Skeletal muscle satellite cell (primary cell): ENCODE measurements around the gene CRADD. TPM values are rescaled to one million over a fixed set of nuclear protein-coding genes. Genes with fewer than 3 reads are reported as not detected.
"Not testable (repeated sequence)": the region's sequence is repeated elsewhere in the genome, so short reads cannot be mapped to it uniquely, and the experiment has no call there.

Source experiments
- H3K27me3 ChIP-seq: 2 replicates; pipeline ENCODE4 v1.7.0; 2013; ENCODE audit warnings: low read length; ENCODE audit not compliant: control insufficient read depth, insufficient read depth
- H3K36me3 ChIP-seq: 2 replicates; pipeline ENCODE4 v1.7.0; 2013; ENCODE audit warnings: mild to moderate bottlenecking, control low read depth, low read length; ENCODE audit not compliant: insufficient read depth
- H3K4me1 ChIP-seq: 2 replicates; pipeline ENCODE4 v1.7.0; 2013; ENCODE audit warnings: low read length; ENCODE audit not compliant: control insufficient read depth, insufficient read depth
- H3K4me2 ChIP-seq: 2 replicates; pipeline ENCODE4 v1.7.0; 2013; ENCODE audit warnings: mild to moderate bottlenecking, low read length
- H3K4me3 ChIP-seq: 2 replicates; pipeline ENCODE4 v1.7.0; 2013; ENCODE audit warnings: low read length
- H3K9ac ChIP-seq: 2 replicates; pipeline ENCODE4 v1.7.0; 2013; ENCODE audit warnings: mild to moderate bottlenecking, low read depth, low read length, moderate library complexity
- H3K9me3 ChIP-seq: replicated peaks from 2 replicates; pipeline ENCODE4 v1.7.0; 2013; ENCODE audit warnings: mild to moderate bottlenecking, control low read depth, low read length
- small RNA-seq: library from RNA; depleted of rRNA; stranded (forward); fragments of <200 nt; gene quantifications from one replicate; pipeline ENCODE3, GENCODE V24; 2012

Gene CRADD

DNA sequence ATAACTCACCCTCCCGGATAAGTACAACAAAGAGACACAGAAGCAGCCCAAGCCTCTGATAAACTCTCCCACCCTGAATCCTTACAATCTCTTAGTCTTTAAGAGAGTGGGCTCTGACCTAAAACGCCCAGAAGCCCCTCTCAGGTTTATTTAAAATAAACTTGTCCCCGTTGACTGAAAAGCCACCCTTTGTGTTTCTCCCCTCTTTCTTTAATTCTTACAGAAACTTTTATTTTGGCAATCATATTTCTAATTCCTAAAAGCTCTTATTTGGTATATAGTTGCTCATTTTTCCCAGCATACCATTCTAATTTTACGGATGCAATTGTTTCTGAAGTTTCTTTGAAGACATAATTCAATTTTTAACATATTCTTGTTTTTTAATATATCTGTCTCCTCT is 249.1 kb downstream of the CRADD start:
- H3K4me3 ChIP-seq = no peak overlapping the region
- H3K4me1 ChIP-seq = no peaks in the 10 kb centered on the region
- peaks cover 6% of the 10 kb centered on the region for H3K9me3 ChIP-seq
- no peak overlapping the region for H3K4me2 ChIP-seq
- no peak overlapping the region for H3K9ac ChIP-seq
- H3K27me3 ChIP-seq = no peaks in the 10 kb centered on the region
- H3K36me3 ChIP-seq = no peaks in the 10 kb centered on the region

- H3K27me3 ChIP-seq, H3K4me1 ChIP-seq, H3K4me3 ChIP-seq, H3K9ac ChIP-seq, H3K36me3 ChIP-seq, H3K9me3 ChIP-seq, H3K4me2 ChIP-seq: not testable (repeated sequence)
Measured at GRCh38 chr12:93929081-93929480, 251.9 kb downstream of the CRADD start.

- H3K9ac ChIP-seq = no peak overlapping the region
- H3K4me2 ChIP-seq = no peak overlapping the region
- no peaks in the 10 kb centered on the region for H3K9me3 ChIP-seq
- H3K36me3 ChIP-seq = no peaks in the 10 kb centered on the region
- no peaks in the 10 kb centered on the region for H3K4me1 ChIP-seq
- H3K4me3 ChIP-seq = no peak overlapping the region
- no peaks in the 10 kb centered on the region for H3K27me3 ChIP-seq
Measured at GRCh38 chr12:93937812-93938211, 260.6 kb downstream of the CRADD start.

- Histone ChIP-seq H3K9me3 (no peaks in the 10 kb centered on the region), H3K27me3 (no peaks in the 10 kb centered on the region), H3K9ac (no peak overlapping the region), H3K36me3 (no peaks in the 10 kb centered on the region), H3K4me2 (no peak overlapping the region), H3K4me3 (no peak overlapping the region), H3K4me1 (peaks cover 2% of the 10 kb centered on the region)
Measured at GRCh38 chr12:93938317-93938716, 261.1 kb downstream of the CRADD start.

DNA sequence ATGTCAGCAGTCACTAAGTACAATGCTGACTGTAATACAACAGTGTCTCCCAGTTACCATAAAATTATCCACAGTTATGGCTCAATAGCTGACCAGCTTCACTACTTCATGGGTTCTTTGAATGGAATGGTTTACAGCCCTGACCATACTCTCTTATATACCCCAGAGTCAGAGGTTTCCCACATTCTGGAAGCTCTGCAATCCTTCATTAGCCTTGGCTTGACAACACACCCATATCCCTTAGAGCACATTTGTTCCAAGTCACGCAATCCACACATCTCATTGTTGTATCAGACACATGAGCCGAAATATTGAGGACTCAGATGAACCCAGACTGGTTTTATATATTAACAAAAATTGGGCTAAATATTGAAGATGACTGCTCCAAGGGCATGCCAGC is 261.8 kb downstream of the CRADD start:
- no peaks in the 10 kb centered on the region for H3K9me3 ChIP-seq
- no peak overlapping the region for H3K4me3 ChIP-seq
- H3K9ac ChIP-seq = no peak overlapping the region
- no peak overlapping the region for H3K4me2 ChIP-seq
- peaks cover 7% of the 10 kb centered on the region for H3K4me1 ChIP-seq
- no peaks in the 10 kb centered on the region for H3K36me3 ChIP-seq
- H3K27me3 ChIP-seq = no peaks in the 10 kb centered on the region

DNA sequence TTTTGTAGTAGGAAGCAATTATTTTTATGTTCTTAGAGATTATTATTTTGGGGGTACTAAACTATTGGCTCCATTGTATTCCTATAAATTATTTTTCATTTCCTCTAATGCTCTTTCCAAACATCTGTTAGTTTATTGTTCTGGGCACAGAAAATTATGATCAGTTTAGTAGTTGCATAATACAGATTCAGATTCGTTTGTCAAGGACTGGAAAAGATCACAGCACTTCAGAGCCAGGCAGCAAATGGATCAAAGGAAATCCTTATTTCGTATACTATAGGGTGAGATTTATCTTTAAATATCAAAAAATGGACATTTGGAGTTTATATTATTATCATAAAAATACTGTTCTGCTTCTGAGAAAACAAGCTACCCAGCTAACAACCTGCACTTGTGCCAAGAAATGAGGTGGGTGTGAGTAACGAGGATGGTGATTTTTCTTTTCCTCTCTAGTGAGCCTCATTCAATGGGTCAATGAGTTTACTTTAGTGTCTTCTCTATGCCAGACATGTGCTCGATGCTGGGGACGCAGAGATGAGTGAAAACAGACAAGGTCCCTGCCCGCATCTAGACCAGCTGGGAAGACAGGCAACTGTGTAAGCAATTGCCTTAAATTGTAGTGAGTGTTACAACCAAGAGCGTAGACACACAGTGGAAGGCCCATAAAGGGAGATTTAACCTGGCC is 262.6 kb downstream of the CRADD start:
- no peaks in the 10 kb centered on the region for H3K36me3 ChIP-seq
- H3K4me1 ChIP-seq = peaks cover 14% of the 10 kb centered on the region
- H3K9ac ChIP-seq = no peak overlapping the region
- H3K4me3 ChIP-seq = no peak overlapping the region
- H3K9me3 ChIP-seq = no peaks in the 10 kb centered on the region
- H3K27me3 ChIP-seq = no peaks in the 10 kb centered on the region
- no peak overlapping the region for H3K4me2 ChIP-seq

DNA sequence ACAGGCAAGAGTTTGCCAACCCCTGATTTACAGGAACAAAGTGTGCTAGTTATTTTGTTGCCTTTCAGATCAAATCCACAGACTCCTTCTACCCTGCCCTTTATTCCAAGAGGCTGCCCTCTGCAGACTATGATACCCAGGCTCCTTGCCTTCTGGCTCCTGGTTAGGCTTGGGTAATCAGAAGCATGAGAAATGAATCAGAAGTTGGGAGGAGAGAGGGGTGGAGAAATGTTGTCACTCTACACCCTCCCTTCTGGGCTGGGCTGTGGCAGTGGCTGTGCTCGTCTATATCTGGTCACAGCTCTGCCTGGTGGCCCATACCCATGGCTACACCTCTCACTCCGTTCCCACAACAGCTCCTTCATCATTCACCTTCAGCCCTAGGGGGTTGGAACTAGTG is 266.6 kb downstream of the CRADD start:
- no peaks in the 10 kb centered on the region for H3K9me3 ChIP-seq
- peak overlapping the region; percentile 42 for H3K4me2 ChIP-seq
- peaks cover 20% of the 10 kb centered on the region for H3K4me1 ChIP-seq
- no peak overlapping the region for H3K4me3 ChIP-seq
- H3K27me3 ChIP-seq = no peaks in the 10 kb centered on the region
- H3K36me3 ChIP-seq = no peaks in the 10 kb centered on the region
- peak overlapping the region; percentile 4 for H3K9ac ChIP-seq

DNA sequence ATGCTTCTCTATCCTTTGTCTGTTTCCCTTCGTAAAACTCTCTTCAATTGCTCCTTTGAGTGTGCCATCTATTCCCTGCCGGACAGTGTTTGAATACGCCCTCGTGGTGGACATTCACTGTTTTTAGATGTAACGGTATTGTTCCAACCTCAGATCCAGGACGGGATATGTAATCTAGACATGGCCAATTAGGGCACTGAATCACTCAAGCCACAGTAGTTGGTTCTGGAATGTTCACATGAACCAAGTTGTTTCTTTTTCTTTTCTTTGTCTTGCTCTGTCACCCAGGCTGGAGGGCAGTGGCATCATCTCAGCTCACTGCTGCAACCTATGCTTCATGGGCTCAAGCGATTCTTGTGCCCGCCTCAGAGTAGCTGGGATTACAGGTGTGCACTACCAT is 267.0 kb downstream of the CRADD start:
- H3K4me2 ChIP-seq = peak overlapping the region; percentile 42
- H3K36me3 ChIP-seq = no peaks in the 10 kb centered on the region
- peaks cover 20% of the 10 kb centered on the region for H3K4me1 ChIP-seq
- H3K9me3 ChIP-seq = no peaks in the 10 kb centered on the region
- no peaks in the 10 kb centered on the region for H3K27me3 ChIP-seq
- H3K9ac ChIP-seq = peak overlapping the region; percentile 4
- no peak overlapping the region for H3K4me3 ChIP-seq

Small RNA genes within 50 kb of the gene (small RNA-seq; reads per million reads assigned to genes)
- not detected for gene RN7SL630P
